Uterus (tissue), 4 donors: Measurements from ENCODE around the gene DDX31. TPM values are rescaled to one million over a fixed set of nuclear protein-coding genes. Genes with fewer than 3 reads are reported as not detected.

ENCODE experiments used
- DNase-seq, 2 donors: peaks; one replicate each; pipeline ENCODE4 v3.0.0-alpha.2; 2019 to 2020
- H3K27ac ChIP-seq, 2 donors: fragments of 200-600 bp; sonication (generic); 1 replicate in 1 of 2; 2 replicates in 1 of 2; pipeline ENCODE4 v1.5.1; 2016 to 2018
- H3K27me3 ChIP-seq, 2 donors: fragments of 200-600 bp; sonication (generic); one replicate each; pipeline ENCODE4 v1.5.1; 2018 to 2019; ENCODE audit warnings: control low read depth in 1 of 2
- H3K36me3 ChIP-seq, 2 donors: fragments of 200-600 bp; sonication (generic); one replicate each; pipeline ENCODE4 v1.5.1; 2019; ENCODE audit warnings: control low read depth in 1 of 2
- H3K4me1 ChIP-seq, 2 donors: fragments of 200-600 bp; sonication (generic); one replicate each; pipeline ENCODE4 v1.5.1; 2018 to 2019; ENCODE audit warnings: control low read depth in 1 of 2
- H3K4me3 ChIP-seq, 2 donors: fragments of 200-600 bp; sonication (generic); 1 replicate in 1 of 2; 2 replicates in 1 of 2; pipeline ENCODE4 v1.5.1; 2018 to 2019; ENCODE audit warnings: mild to moderate bottlenecking in 1 of 2
- H3K9me3 ChIP-seq, 2 donors: fragments of 200-600 bp; sonication (generic); one replicate each; pipeline ENCODE4 v1.5.1; 2019; ENCODE audit warnings: control low read depth in 1 of 2
- CTCF ChIP-seq, 4 experiments: fragments of 200-600 bp in 2 of 4; fragments of 450-650 bp in 2 of 4; sonication (generic) in 2 of 4; IDR thresholded peaks; one replicate each; pipeline ENCODE4 v1.5.1; 2016 to 2019; ENCODE audit warnings: antibody characterized with exemption in 4 of 4, mild to moderate bottlenecking in 2 of 4, moderate library complexity in 1 of 4
- POLR2A ChIP-seq, 2 donors: fragments of 450-650 bp; IDR thresholded peaks; one replicate each; pipeline ENCODE4 v1.6.1; 2016; ENCODE audit warnings: antibody characterized with exemption in 2 of 2, mild to moderate bottlenecking in 1 of 2, moderate library complexity in 1 of 2
- intact Hi-C: fragments of 100-400 bp; cut with DNase I; formaldehyde crosslinking; loops from one replicate; pipeline ENCODE4 v1.15.1; 2023; ENCODE audit warnings: low total_unique reads
- total RNA-seq, 4 donors: library from RNA; depleted of rRNA in 3 of 4; stranded (reverse); fragments of >200 nt in 3 of 4; gene quantifications; one replicate each; pipeline versions ENCODE4 v1.1.0 to v1.2.4, GENCODE V29; 2014 to 2023
- donor health status: DM: yes; HTN: yes; CAD: no.

The DDX31 gene
- total RNA-seq, 4 donors from 2014 or later: 5.9 to 17.7 (median 10.5) TPM

DNA sequence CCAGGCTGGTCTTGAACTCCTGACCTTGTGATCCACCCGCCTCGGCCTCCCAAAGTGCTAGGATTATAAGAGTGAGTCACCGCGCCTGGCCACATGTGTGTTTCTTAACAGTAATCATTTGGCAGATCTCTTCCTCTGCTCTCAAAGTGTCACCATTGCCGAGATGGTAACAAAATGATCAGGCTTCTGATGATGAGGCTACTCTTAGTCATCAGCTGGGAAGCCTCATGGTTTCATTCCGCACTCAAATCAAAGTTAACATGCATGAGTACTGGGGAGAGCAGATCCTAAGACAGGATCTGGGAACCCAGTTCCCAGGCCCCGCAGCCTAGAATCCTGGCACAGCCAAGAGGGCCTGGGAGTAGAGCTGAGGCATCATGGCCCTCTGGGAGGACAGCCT lies 60.0 kb downstream of the DDX31 start:
- TF ChIP-seq CTCF (IDR thresholded peaks at IDR 0.05) (no peak), POLR2A (IDR thresholded peaks at IDR 0.05) (no peak)
- H3K36me3 ChIP-seq: no peaks in the 10 kb centered on the region
- no peaks in the 10 kb centered on the region for H3K4me1 ChIP-seq
- no peak overlapping the region for H3K27ac ChIP-seq
- no peaks in the 10 kb centered on the region for H3K9me3 ChIP-seq
- no peak for DNase-seq
- intact Hi-C loops: no loop called here
- no peaks in the 10 kb centered on the region for H3K27me3 ChIP-seq
- H3K4me3 ChIP-seq: no peak overlapping the region

DNA sequence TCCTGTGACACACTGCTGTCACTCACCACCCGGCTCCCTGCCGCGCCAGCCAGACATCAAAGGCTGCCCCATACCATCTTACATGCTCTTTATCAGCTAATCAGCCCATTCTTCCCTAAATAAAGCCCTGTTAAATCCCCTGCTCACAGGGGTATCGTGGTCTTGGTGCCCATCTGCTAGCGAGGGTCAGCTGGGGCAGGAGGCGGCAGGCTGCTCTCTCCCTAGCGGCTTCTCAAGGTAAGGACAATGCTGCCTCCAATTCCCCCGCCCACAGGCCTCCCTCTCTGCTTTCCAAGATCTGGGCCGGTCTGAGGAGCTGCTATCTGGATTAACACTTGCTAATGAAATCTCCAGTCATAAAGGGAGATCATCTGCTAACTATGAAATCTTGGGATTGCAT lies 60.6 kb downstream of the DDX31 start:
- no peaks in the 10 kb centered on the region for H3K4me1 ChIP-seq
- no peak for TF ChIP-seq CTCF (IDR thresholded peaks at IDR 0.05)
- no peak for TF ChIP-seq POLR2A (IDR thresholded peaks at IDR 0.05)
- intact Hi-C loops: no loop called here
- no peak overlapping the region for H3K27ac ChIP-seq
- no peak for DNase-seq
- no peaks in the 10 kb centered on the region for H3K36me3 ChIP-seq
- H3K9me3 ChIP-seq: no peaks in the 10 kb centered on the region
- H3K4me3 ChIP-seq: no peak overlapping the region
- H3K27me3 ChIP-seq: no peaks in the 10 kb centered on the region

DNA sequence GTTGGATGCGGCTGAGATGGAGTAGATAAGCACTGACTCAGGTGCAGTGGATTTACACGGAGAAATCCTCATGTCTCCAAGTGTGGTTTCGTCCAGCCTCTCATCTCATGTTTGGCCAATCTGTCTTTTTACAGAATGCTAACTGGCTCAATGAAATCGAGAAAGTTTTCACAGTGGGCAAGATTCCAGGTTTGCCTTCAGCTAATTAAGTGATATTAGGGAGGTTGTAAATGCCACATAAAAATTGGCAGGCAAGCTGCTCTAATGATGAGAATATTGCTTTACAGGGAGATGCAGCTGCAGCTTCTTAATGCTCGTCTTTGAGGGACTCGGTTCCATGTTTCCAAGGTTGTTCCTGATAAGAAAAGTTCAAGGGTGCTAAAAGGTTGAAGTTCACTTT lies 63.7 kb downstream of the DDX31 start:
- Histone ChIP-seq H3K4me3 (no peak overlapping the region), H3K36me3 (no peaks in the 10 kb centered on the region), H3K27me3 (no peaks in the 10 kb centered on the region), H3K9me3 (no peaks in the 10 kb centered on the region), H3K4me1 (no peaks in the 10 kb centered on the region), H3K27ac (no peak overlapping the region)
- intact Hi-C loops: no loop called here
- DNase-seq: no peak
- TF ChIP-seq POLR2A (IDR thresholded peaks at IDR 0.05) (no peak), CTCF (IDR thresholded peaks at IDR 0.05) (no peak)

- Histone ChIP-seq H3K27ac (no peak overlapping the region), H3K4me3 (no peak overlapping the region), H3K4me1 (no peaks in the 10 kb centered on the region), H3K9me3 (no peaks in the 10 kb centered on the region), H3K36me3 (no peaks in the 10 kb centered on the region), H3K27me3 (no peaks in the 10 kb centered on the region)
- TF ChIP-seq POLR2A (IDR thresholded peaks at IDR 0.05) (no peak), CTCF (IDR thresholded peaks at IDR 0.05) (no peak)
- intact Hi-C loops: no loop called here
- DNase-seq: no peak
Measured at GRCh38 chr9:132605387-132605786, 64.4 kb downstream of the DDX31 start.

DNA sequence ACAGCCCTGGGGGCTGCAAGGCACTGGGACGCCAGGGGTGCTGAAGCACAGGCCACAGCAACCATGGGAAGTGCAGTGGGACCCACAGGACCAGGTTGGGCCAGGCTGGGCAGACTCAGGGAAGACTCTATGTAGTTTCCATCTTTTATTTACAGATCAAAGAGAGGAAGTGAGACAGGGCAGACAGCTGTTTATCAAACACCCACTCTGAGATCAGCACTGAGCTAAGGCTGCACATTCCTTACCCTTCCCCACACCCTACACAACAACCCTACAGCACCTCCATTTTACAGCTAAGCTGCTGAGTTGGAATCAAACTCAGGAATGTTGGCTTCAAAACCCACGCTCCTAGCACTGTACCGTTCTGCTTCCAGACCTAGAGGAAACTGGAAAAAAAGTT lies 67.6 kb downstream of the DDX31 start:
- TF ChIP-seq POLR2A (IDR thresholded peaks at IDR 0.05) (no peak), CTCF (IDR thresholded peaks at IDR 0.05) (no peak)
- no peaks in the 10 kb centered on the region for H3K36me3 ChIP-seq
- intact Hi-C loops: no loop called here

More for the DNA sequence above, 67.6 kb downstream of the DDX31 start:
- Histone ChIP-seq H3K27ac (no peak overlapping the region), H3K4me3 (no peak overlapping the region), H3K4me1 (no peaks in the 10 kb centered on the region), H3K9me3 (no peaks in the 10 kb centered on the region), H3K27me3 (no peaks in the 10 kb centered on the region)
- no peak for DNase-seq
